ENCODE results near the gene RBMS1.

- no peak for TF ChIP-seq CTCF (IDR thresholded peaks at IDR 0.05)
- no peak for TF ChIP-seq POLR2A (IDR thresholded peaks at IDR 0.05)
Observed at GRCh38 chr2:160264308-160264707, 229.3 kb downstream of the RBMS1 start.
